GM18505 (cell line): ENCODE measurements around the gene GFER.

Source experiments
- ATAC-seq: cut with Tn5 transposase; IDR thresholded peaks from one replicate; pipeline ENCODE4 v1.9.1; 2021; ENCODE audit not compliant: unreplicated experiment
- POLR2A ChIP-seq: IDR thresholded peaks from 4 replicates; pipeline ENCODE4 v1.6.1; 2011; ENCODE audit warnings: borderline replicate concordance; ENCODE audit not compliant: insufficient read depth, insufficient read length; ENCODE audit errors: extremely low read depth

The GFER gene

DNA sequence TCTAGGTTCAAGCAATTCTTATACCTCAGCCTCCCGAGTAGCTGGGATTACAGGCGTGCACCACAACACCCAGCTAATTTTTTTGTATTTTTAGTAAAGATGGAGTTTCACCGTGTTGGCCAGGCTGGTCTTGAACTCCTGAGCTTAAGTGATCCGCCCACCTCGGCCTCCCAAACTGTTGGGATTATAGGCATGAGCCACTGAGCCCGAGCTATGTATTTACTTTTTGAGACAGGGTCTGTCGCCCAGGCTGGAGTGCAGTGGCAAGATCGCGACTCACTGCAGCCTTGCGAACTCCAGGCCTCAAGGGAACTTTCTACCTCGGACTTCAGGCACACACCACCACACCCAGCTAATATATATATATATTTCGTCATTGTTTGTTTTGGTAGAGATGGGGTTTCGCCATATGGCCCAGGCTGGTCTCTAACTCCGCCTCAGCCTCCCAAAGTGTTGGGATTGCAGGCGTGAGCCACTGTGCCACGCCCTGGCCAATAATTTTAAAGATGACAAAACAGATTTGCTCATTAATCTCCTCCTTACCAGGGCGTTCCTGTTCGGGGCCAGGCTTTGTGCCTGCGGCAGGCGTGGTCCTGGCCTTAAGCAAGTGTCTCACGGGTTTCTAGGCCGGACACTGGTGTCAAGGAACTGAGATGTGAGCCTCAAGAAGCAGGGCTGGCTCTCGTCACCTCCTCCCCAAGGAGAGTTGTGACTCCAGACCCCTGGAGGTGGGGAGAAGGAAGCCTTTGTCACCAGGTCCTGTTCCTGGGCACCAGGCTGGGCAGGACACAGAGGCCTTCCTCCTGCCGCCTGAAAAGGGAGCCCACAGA is 31.3 kb downstream of the GFER start:
- no peak for ATAC-seq
- TF ChIP-seq POLR2A: no peak

- no peak for TF ChIP-seq POLR2A
- no peak for ATAC-seq
These were observed 31.9 kb downstream of the GFER start for GRCh38 chr16:2015947-2016208.

GRCh38 chr16:2016407-2016922 is 32.5 kb downstream of the GFER start:
- no peak for TF ChIP-seq POLR2A
- ATAC-seq: no peak

GRCh38 chr16:2019518-2019920 is 35.5 kb downstream of the GFER start, which contains the start of gene NPW:
Gene NPW (plus strand): TSS chr16:2019785.
- TF ChIP-seq POLR2A: no peak
- no peak for ATAC-seq

GRCh38 chr16:2019921-2020831 is 36.2 kb downstream of the GFER start:
- TF ChIP-seq POLR2A: no peak
- no peak for ATAC-seq

GRCh38 chr16:2022723-2023091 is 38.7 kb downstream of the GFER start:
- no peak for TF ChIP-seq POLR2A
- peak; percentile 16 for ATAC-seq

GRCh38 chr16:2023092-2024031 is 39.4 kb downstream of the GFER start:
- peak; percentile 48 for TF ChIP-seq POLR2A
- peak; percentile 53 for ATAC-seq

- ATAC-seq: no peak
- no peak for TF ChIP-seq POLR2A
These were observed 40.0 kb downstream of the GFER start for GRCh38 chr16:2024032-2024420.

- ATAC-seq: no peak
These were observed 41.3 kb downstream of the GFER start for GRCh38 chr16:2025251-2025650.

DNA sequence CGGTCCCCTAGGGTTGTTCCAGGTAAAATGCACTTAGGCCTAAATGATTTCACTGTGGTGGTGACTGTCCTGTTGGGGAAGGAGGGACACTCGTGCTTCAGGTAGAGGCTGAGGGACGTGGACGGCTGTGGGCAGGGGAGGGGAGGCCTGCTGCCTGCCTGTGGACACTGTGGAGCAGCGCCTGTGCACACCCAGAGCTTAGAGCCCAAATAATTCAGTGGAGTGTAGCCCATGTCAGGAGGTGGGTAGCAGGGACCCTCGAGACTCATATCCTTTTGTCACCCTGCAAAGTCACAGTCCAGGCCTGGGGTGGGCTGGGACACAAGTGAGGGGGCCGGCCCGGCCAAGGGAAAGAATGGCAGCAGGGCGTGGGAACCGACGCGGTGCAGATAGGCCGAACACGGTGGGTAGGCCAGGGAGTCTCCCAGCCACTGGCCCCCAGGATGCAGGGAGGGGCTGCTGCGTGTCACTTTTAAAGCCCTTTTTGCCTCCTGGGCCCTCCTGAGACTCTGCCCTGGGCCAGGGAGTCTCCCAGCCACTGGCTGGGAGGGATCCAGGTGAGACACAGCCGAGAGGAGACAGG is 42.0 kb downstream of the GFER start:
- TF ChIP-seq POLR2A: no peak
- ATAC-seq: no peak

More at GRCh38 chr16:2025251-2025650, 41.3 kb downstream of the GFER start:
- no peak for TF ChIP-seq POLR2A

- TF ChIP-seq POLR2A: no peak
- no peak for ATAC-seq
These were observed 42.5 kb downstream of the GFER start, which contains the start of gene NHERF2 for GRCh38 chr16:2026461-2027023. Gene NHERF2 (plus strand): TSS chr16:2026902. CDS start chr16:2027006, 104 bp downstream.

- TF ChIP-seq POLR2A: no peak
- ATAC-seq: no peak
These were observed 43.3 kb downstream of the GFER start for GRCh38 chr16:2027024-2028010.

GRCh38 chr16:2028146-2028545 is 44.2 kb downstream of the GFER start:
- ATAC-seq: no peak
- TF ChIP-seq POLR2A: no peak
